Left kidney (tissue), 2 donors: ENCODE results near the gene PTGER3. TPM values are rescaled to one million over a fixed set of nuclear protein-coding genes. Genes with fewer than 3 reads are reported as not detected.

ENCODE experiments used
- DNase-seq: peaks from one replicate; pipeline ENCODE4 v3.0.0-alpha.2; 2013
- polyA plus RNA-seq: library from polyadenylated mRNA; unstranded; fragments of 120-200 nt; gene quantifications from one replicate; pipeline ENCODE4 v1.2.1, GENCODE V29; 2013; ENCODE audit not compliant: insufficient read length

PTGER3 gene
- polyA plus RNA-seq, 1 donor: 43.8 TPM

DNA sequence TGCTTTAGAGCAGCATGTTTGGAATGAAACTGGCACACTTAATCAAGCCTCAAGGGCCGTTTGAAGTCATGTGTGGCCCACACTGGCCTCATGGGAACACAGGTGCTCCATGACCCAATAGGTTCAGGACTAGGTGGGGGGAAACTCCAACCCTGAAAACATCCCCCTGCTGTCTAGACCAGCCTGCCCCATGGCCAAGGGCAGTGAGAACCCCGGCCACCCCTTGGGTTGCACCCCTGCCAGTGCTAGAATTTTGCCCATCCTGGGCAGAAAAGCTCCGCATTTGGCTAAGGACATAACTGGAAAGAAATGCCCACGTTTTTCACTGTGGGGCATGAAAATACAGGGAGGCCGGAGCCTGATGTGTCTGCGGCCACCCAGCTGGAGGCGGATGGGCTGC, 6.1 kb upstream of the PTGER3 start:
- no peak for DNase-seq

DNA sequence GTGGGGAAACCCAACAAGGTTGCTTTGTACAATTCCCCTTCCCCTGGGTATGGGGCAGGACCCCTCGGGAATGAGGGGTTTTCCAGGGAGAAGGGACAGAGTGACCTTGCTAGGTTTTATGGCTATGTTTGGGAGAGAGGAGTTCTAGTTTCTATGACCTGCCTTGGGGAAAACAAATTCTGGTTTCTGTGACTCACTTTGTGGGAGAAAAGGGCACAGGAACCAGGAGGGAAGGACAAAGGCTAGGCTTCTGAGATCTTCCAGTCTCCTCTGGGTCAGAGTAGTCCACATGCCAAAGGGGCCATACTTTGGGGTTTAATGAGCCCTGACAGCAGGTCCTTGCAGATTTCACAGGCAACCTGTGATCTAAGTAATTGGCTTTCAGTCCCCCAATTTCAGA, 5.5 kb upstream of the PTGER3 start:
- DNase-seq: no peak

DNA sequence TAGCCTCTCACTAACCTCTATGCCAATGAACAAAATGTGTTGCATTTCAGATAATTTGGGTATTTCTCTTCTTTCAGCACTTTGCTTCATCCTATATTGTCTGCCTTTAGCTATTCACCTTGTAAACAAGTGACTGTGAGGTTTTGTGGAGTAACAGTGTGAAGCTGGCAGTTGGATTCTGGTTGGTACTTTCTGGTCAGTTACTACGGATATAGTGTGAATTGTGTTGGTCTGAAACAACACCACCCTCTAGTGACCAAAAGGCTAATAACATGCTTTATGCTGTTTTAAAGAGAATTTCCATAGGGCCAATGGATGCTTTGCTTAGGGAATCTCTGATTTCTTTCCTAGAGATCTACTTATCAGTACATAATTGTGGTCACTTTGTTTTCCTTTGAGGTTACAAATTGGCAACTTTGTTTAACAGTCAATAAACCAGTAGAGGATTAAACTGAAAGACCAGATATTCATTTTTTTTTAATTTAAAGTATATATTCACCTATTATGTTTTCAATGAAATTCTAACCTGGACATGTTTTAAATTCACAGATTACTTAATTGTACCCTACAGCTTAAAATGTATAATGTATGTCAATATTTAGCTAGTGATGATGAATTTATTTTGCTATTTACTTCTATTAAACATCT, 2.5 kb upstream of the PTGER3 start:
- DNase-seq: peak; percentile 73

DNA sequence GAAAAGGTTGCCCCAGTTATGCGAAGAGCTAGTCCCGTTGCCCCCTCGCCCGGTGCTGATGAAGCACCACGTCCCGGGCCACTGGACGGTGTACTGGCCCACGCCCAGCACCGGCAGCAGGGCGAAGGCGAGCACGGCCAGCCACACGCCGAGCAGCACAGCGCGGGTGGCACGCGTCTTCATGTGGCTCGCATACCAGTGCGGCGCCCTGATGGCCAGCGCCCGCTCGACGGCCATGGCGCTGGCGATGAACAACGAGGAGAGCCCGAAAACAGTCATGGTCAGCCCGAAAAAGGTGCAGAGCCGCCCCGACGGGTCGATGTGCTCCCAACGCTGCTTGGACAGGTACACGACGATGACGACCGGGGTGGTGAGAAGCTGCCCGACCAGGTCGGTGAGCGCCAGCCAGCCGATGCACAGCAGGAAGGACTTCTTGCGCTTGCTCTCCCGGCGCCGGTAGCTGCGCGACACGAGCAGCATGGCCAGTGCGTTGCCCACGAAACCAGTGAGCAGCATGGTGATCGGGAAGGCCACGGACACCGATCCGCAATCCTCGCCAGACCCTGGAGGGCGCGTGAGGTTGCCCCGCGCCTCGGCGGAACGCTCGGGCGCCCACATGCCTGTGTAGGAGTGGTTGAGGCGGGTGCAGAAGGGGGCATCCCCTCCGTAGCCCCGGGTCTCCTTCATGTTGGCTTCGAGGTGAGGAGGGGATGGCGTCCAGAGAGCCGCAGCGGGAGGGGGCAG, 553 bp downstream of the PTGER3 start:
- DNase-seq: no peak

DNA sequence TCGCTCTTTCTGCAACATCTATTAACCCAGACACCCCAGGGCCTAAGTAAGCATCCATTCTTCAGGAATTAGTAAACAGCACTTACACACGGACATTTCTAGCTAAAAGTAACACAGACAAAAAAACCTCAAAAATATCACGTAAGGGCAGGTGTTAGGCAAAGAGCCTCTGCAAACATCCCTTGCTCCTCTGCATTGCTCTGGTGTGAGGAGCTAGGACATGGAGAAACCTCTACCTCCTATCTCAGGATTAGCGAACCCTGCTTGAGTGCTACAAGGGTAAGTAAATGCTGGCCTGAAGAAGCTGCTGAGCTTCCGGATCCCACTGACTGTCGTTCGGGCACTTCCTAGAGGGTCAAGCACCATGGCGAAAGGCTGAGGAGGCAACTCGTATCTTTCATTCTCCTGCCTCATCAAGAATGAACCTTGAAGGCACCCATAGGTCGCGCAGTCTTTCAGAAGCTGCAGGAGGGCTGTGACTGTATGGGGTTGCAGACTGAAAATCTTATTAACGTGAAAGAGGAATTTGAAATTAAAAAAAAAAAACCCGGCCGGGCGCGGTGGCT, 2.1 kb downstream of the PTGER3 start:
- DNase-seq: no peak

DNA sequence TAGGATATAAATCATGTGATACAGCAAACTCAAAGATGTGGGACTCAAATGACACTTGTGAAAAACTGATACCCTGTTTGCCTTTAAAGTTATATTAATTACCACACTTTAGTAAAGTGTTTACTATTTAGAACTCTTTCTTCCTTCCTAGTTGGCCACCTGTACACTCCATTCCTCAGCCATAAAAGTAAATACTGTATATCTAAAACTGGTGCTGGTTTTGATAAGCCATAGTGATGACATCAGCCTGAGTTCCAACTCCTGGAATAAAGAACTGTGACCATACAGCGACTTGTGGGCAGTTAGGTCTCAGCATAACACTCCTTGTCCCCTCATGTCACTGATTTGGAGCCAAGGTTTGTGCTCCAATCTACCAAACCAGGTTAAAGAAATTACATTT, 2.8 kb downstream of the PTGER3 start:
- DNase-seq: no peak

DNA sequence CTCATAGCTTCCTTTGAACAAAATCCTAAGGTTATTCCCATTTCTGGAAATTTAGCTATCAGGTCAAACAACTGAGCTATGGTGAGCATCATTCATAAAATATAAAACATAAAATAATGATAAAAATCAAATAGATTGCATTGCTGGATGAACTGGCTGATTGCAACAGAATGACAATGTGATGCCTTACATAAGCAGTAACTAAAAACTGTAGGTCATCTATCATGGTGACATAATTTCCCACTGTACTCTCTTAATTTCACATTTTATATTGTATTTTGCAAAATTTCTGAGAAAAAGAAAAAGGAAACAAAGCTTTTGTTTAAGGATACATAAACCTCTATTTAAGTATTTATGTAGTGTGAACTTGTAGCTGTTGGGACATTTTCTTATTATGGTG, 4.6 kb downstream of the PTGER3 start:
- DNase-seq: no peak

DNA sequence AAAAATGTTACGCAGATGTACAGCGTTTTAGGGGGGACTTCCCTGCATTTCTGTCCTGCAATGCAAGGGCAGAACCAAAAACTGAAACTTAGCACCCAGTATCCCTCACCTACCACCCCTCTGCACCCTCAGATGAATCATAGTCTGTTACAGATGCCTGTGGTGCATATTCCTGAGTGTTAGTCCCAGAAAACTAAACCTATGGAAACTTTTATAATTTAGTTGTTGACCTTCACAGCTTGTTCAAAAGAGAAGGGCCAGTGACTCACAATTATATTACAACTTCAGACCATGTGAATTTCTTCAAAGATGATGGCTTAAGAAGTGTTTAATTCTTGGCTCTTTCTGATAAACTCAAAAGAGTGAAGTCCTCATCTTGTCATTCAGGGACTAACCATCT, 5.8 kb downstream of the PTGER3 start:
- no peak for DNase-seq

DNA sequence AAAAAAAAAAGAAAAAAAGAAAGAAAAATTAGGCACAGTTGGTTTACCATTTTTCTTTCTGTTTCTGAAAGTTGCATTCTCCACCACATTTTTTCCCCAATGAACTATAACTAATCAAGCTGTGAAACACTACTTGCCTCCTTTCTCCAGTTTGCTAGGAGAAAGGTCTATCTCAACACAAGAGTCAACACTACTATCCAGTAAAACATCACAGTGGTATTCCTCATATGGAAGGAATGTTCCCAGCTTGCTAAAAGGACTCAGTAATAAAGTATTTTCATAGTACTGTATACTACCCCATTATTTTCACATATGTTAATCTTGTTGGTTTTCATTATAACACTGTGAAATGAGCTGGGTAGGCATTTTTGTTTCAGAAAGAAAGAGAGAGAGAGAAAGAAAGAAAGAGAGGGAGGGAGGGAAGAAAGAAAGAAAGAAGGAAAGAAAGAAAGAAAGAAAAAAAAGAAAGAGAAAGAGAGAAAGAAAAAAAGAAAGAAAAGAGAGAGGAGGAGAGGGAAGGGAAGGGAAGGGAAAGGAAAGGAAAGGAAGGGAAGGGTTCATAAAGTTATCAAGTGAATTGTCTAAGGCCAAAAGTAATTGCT, 7.9 kb downstream of the PTGER3 start:
- DNase-seq: no peak

DNA sequence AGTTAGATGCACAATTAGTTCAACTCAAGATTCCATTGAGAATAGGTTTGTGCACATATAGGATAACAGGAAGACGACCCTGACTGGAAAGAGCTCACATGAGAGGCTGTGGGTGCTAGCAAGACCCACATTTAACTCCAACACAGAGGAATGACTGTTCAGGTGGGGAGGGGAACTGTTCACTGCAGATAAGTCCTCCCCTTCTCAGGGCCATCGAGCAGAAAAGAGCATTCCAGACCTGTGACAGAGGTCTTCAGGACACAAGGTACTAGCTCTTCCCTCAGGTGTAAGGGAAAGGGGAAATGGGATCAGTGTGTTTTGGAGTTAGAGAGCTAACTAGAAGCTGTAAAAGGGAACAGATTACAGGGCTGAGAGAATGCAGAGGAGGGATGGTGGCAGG, 8.7 kb downstream of the PTGER3 start:
- DNase-seq: no peak

DNA sequence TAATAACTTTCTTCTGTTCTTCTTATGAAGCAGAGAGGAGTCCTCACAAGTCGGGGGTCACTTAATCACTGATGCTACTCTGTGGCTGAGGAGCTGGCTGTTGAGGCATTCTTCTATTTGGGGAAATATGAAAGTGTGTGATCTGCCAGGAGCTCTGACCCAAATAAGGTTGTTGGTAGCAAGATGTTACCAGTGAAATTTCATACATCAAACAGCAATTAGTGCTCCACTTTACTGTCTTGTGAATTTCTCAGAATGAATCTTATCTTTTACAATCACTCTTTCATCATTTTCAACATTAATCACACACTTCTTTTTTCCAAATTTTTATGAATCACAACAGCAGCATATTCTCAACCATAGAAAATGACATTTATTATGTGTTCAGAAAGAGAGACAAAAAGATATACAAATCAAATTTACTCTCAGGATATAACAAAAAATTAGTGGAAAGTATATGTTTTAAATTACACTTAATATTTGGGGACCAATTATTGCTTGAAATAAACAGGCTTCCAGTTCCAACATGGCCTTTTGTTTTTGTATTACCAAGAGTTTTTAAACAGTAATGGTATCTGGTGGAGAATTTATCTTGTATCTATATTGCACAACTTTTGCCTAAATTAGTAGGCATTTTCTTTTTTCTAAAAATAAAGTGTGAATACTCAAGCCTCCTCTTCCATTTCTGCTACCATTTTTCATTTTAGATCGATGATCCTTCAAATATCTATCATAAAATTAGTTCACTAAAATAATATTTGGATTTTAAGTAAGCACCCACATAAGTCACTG, 9.6 kb downstream of the PTGER3 start:
- DNase-seq: no peak

DNA sequence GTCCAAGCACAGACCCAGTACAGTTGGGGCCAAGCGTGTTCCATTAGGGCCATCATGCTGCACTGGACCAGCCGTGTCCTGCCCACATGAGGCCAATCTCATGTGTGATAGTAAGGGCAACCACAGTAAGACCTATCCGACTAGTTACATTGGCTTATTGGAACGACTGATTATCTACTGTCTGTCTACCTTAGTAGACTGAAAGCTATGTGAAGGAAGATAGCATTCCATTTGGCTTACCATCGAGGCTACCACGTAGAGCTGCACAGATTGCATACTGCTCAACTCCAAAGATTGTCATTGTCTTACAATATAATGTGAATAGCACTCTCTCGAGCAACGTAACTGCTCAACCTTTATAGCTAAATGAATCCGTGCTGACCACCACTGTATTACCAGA, 10.6 kb downstream of the PTGER3 start:
- DNase-seq: no peak

DNA sequence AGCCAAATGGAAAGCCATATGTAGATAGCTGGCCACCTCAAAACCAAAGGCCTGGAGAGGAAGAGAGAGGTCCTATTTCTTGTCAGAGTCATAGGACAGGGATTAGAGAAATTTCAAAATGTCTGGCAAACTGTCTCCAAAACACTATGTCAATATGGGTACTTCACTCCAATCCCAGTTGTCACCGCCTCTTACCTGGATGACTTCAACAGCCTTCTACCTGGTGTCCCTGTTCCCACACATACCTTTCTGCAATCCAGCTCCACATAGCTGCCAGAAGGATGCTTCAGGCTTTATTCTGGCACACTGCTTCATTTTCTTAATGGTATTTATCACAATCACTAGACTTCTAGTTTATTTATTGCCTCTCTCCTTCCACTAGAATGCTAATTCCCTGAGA, 14.5 kb downstream of the PTGER3 start:
- DNase-seq: no peak

DNA sequence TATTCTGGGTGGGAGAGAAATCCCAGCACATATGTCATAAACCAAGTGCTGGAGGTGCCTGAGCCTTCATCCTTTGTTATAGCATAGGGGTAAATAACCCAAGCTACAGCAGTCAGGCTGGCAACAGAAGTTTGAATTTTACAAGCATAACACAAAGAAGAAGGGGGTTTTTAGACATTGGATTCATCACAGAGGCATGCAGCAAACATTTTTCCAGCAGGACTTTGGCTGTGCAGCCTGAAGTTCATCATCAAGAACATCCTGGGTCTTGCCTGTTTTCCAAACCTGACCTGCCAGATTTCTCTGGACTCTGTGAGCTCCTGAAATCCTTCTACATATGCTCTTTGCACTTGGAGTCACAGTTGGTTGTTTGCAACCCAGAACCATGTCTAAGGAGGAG, 16.2 kb downstream of the PTGER3 start:
- DNase-seq: no peak

DNA sequence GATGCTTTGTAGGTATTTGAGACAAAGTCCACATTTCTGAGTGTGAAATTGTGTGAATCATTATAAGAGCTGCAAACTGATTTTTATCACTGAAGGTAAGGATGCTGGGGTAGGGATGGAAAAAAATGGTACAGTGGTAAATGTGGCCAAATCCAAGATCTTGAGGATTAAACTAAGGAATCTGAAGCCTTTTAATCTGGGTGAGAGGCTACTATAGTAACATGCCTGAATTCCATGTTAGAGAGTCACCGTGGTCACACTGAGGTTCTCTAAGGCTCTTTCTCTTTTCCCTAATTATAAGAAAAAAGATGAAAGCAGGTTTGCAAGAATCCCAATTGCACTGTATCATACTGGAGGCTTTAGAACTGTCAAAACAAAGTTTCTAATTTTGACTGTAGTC, 17.6 kb downstream of the PTGER3 start:
- no peak for DNase-seq

DNA sequence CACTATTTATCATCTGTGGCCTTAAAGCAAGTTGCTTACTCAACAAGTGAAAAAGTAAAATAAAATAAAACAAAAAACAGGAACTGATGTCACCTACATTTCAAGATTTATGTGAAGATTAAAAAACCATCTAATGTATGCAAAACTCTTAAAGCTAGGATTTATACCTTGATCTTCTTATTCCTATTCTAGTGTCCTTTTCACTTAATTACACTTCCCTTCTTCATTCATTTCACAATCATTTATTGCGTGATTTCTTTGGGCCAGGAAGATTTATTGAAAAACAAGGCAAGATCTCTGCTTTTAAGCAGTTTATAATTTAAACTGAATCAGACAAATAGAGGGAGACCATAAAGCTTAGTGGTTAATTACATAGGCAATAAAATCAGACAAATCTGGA, 18.6 kb downstream of the PTGER3 start:
- DNase-seq: no peak

DNA sequence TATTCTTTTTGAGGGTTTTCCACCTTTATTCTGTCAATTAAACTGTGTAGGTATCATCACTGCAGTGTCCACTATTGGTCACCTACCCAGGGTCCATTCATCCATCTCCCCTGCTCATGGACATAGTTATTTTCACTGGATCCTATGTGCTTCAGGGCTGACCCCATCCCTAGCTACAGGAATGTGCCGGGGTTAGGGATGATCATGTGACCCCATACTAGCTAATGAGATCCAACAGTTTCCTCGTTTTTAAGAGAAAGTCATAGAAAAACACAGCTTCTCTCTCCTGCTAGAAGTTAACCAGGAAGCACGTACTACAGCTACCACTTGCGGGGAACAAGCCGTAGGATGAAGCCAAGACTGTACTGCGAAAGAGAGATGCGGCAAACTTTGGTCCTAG, 19.6 kb downstream of the PTGER3 start:
- no peak for DNase-seq

DNA sequence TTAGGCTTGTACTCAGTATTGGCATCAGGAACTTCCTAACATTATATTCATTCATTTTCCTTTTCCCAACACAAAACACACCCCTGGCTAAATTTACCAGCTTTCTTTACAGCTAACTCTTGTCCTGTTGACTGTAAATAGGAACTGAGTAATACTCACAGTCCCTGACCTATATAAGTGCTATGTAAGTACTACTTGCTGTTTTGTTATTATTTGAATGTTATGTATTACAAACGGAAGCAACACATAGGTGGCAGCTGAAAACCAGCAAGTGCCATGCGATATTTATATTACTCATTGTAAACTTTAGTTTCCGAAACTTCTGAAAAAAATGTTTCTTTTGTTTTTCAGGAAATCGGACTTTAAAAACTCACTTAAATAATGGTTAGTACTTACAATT, 21.5 kb downstream of the PTGER3 start:
- DNase-seq: no peak

DNA sequence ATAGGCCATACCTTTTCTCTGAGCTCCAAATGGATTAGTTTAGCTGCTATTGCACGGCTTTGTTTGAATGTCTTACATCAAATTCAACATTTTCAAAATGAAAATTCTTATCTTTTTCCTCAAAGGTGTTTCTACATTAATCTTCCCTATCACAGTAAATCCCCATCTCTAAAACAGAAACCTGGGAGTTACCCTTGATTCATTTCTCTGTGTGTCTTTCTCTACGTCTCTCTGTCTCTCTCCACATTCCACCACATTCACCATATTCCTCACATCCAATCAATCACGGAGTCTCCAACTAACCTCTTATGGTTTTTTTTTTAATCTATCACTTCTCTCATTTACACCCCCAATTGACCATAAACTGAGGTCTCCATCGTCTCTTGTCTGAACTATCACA, 24.1 kb downstream of the PTGER3 start:
- DNase-seq: no peak

DNA sequence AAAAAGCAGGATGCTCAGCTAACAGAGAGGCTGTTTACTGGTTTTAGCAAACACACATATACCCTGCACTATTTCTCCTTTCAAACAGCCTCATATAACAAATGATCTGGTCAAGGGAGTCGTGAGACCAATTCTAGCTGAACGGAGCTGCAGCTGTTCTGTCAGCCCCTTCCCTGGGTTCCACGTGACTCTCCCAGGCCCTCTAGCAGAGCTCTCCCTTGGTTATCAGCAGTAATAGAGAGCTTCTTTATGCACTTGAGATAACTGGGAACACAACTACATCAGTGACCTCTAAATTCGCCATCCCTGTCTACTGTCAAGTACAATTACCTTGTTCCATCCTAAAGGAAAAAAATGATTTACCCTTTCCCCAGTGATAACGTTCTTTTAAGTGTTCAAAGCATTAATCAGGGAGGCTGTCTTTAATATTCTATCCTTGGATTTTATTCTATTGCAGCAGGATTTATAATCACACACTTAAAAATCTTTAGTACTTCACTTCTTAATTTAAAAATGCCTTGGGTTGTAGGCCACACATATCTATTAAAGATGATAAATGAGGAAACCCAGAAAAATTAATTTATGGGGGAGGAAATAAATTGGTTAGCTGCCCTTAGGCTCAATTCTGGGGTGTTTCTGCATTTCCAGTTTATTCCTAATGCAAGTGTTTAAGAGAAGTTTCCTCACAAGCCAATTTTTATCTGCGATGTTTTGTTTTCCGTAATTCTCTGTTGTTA, 28.2 kb downstream of the PTGER3 start:
- no peak for DNase-seq

DNA sequence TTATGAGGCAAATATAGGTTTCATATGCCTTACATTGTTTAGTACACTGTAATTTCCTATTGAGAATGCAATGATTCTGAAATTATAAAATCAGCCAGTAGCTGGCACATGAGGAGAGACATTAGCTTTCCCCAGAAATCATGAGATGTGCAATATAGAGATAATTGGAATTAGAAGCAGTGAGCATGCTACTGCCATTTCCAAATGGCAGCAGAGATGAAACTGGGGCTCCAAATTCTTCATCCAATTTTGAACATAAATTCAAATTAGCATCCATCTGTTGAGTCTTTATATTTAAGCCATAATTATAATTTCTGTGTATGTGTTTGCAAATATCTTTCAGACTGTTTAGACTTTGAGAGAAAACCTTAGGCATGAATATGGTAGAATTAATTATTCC, 28.8 kb downstream of the PTGER3 start:
- DNase-seq: no peak

DNA sequence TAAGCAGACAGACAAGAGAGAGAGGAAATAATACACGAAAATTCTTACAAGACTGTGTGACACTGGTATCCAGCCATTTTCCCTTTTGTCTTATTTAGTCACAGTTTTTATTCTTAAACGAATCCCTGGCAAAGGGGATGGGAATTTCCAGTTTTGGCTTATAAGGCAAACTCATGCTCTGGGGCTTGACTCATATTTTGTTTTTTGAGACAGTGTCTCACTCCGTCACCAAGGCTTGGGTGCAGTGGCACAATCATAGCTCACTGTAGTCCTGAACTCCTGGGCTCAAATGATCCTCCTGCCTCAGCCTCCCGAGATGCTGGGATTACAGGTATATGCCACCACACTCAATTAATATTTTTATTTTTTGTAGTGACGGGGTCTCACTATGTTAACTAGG, 31.9 kb downstream of the PTGER3 start:
- DNase-seq: no peak
